GM21526 (cell line): ENCODE measurements around the gene TMA7B.
"Not testable (repeated sequence)": the region's sequence is repeated elsewhere in the genome, so short reads cannot be mapped to it uniquely, and the experiment has no call there.

Experiments used
- ATAC-seq: cut with Tn5 transposase; IDR thresholded peaks from one replicate; pipeline ENCODE4 v1.9.1; 2021; ENCODE audit warnings: moderate library complexity; ENCODE audit not compliant: unreplicated experiment, low FRiP score

The TMA7B gene

DNA sequence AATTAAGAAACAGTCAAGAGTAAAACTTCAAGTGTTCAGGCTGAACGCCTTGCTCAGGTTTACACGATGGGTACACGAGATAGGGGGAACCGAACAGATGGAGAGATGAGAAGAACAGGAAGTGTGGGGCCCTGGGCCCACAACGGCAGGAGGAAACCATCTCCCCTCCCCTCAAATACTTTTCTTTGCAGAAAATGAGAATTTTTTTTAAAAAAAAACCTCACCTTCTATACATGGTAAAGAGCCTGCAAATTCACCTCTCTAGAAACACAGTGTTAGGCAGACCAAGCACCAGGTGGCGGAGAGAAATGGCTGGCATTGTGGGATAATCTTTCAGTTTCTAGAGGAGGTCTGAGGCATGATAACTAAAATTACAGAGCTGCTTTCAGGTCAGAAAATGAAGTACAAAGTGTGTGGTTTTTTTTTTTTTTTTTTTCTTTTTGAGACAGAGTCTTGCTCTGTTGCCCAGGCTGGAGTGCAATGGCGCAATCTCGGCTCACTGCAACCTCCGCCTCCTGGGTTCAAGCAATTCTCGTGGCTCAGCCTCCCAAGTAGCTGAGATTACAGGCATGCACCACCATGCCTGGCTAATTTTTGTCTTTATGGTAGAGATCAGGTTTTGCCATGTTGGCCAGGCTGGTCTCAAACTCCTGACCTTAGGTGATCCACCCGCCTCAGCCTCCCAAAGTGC, 8.4 kb upstream of the TMA7B start:
- ATAC-seq: not testable (repeated sequence)

DNA sequence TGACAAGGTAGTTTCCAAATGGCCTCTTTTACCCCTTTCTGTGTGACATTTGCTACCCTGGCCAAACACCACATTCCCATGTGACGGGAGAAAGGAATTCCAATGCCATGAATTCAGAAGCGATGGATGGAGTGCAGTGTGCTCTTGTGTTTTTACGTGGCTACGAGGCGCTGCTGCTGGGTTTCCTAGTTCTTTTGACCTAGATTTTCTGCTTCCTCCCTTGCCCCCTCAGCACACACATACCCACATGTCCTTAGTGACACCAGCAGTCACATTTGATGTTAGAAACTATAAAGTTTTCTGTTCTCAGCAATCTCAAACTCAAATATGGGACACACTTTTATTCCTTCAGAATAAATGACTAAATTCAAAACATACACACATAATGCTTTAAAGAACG, 7.8 kb upstream of the TMA7B start:
- ATAC-seq: no peak

DNA sequence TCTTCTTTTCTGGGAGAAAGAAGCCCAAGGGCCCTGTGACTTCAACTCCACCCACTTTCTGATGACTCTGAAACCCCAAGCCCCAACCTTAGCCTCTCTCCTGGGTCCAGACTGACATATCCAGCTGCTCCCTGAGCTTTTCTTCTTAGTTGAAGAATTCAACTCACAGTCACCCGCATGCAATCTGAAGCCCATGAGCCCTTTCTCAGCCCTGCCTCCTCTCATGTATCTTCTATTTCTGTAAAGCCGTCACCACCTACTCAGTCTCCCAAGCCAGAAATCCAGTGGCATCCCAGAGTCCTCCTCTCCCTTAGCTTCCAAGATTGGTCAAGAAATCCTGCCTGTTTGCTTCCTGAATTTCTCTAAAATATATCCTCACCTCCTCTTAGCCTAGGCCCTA, 7.1 kb upstream of the TMA7B start:
- no peak for ATAC-seq

DNA sequence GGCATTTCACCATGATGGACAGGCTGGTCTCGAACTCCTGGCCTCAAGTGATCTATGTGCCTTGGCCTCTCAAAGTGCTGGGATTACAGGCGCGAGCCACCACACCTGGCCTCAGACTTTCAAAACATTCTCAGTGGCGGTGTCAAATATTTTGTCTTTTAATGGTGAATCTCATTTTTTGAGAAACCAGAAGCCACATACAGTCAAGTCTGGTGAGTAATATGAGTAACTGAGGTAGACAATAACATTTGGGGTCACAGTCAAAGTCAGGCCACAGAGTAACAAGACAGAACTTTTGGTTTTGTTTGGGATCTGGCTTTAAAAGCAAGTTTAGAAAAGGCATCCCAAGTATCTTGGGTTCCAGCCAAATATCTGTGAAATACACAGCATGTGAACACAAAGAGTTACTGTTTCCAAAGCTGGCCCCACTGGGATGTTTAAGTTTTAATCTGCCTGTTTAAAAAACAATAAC, 5.6 kb upstream of the TMA7B start:
- no peak for ATAC-seq

DNA sequence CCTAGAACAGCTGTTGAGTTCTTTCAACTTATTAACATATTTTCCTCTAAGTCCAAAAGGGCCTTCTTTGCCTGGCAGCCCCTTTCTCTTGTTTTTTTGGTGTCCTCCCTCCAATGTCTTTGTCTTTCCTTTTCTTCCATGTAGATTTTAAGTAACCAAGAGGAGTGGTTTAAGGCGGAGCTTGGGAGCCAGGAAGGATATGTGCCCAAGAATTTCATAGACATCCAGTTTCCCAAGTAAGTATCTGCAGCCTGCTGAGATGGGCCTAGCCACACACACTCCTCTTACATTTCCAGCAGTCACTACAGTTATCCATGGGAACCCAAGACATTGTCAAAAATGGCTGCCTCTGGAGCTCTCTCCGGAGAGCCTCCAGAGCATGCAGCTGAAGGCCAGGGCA, 4.5 kb upstream of the TMA7B start:
- ATAC-seq: no peak

DNA sequence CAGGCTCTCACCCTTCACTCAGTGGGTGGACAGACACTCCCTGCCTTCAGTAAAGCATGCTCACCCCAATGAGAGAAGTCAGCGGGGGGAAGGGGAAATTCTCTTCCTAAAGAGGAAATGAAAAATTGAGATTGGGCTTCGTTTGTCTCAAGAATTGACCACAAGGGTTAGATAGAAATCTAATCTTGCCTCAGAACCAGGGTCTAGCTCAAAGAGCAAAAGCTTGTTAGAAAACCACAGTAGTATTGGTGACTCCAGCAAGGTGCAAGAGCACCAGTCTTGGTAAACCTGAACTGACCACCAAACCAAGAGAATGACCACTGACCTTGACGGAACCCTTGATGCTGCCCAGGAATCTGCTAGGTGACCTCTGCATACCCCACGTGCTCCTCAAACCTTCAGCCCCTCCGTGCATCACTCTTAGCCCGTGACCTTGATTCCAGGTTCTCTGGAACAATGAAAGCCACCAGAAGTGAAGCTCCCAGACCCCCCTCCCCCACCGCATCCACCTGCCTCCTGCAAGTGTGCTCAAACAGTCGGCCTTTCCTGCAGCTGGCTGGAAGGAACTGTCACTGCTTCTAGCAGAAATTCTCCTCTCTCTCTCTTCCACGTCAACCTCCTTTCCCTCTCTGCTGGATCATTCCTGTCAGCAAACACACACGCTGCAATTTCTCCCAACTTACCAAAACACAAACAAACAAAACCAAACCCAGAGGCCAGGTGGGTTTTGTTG, 3.1 kb upstream of the TMA7B start:
- no peak for ATAC-seq

DNA sequence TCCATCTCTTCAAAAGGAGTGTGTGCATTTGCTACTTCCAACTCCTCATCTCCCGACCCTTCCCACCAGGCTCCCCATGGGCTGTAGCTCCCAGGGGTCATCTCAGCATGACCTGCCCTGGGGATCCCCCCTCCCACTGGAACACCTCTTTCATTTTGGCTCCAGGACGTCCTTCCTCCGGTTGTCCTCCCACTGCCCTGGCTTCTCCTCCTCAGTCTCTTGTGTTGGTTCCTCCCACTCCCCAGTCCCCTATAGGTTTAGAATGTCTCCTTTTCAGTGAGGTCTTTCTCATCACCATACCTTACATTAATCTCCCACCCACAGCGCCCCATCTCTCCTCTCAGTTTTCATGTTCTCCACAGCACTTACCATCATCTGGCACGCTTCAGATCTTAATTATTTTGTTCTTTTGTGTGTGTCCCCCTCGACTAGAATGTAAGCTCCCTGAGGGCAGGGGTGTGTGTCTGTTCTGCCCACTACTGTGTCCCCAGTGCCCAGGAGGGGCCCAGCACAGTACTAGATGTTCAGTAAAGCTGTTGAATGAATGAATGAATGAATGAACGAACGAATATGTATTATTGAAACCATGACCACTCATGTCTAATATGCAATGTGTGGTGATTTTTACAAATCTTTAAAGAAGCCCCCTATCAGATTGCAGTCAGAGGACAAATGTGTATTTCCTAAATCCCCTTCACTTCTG, 2.0 kb upstream of the TMA7B start:
- no peak for ATAC-seq

DNA sequence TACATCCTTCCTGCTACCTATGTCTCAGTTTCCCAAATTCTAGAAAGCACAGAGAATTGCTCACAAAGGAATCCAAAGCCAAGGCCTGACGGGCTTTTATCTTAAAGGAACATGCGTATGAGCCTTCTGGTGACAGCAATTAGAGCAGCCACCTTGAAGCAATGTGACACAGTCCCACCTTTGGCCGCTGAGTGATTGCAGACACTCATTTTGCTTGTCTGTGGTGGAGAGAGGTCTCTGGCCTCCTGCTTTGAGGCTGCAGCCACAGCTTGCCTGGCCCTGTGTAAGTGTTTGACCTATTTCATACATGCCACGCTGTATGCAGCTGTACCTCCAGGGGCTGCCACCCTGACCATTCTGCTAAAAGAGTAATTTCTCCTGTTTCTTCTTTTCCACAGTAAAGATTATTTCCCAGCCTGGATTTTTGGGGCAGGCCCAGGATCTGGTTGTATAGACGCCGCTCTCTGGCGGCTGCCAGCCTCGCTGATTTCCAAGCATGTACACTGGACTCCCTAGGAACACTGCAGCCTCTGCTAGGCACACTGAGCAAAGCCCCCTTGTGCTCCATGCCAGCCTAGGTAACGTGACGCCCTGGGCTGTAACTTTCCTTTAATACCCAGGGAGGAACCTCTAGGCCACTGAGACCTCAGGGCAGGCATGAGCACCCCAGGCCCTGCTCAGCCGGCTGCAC, 1.1 kb upstream of the TMA7B start:
- no peak for ATAC-seq

DNA sequence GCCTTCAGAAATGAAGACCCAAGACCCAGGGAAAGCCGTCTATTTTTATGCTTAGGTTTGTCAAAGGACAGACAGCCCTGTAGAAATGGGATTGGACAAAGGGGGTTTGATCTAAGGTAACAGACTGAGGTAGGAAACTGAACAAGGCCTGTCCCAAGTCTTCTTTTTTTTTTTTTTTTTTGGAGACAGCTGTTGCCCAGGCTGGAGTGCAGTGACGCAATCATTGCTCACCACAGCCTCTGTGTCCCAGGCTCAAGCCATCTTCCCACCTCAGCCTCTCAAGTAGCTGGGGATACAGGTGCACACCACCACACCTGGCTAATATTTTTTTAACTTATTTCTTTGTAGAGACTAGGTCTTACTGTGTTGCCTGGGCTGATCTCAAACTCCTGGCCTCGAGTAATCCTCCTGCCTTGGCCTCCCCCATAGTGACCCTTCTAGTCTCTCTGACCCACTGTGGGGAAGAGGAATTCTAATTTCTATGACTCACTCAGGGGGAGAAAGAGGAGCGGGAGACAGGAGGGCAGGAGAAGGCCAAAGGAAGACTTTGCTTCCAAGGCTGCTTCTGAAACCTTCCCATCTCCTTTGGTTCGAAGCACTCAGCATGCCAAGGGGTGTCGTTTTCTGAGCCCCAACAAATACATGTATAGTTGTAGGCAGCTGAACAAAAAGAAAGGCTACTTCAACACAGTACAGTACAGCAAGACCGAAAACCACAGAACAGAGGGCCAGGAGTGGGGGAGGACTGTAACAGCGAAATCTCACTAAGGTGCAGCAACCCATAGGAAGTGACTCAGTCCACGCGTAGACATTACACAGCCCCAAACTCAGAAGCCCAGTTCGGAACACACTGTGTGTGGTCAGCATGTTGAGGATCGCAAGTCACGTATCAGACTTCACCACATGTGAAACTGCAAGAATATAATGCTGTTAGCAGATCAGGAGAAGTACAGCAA, 872 bp downstream of the TMA7B start:
- ATAC-seq: no peak

DNA sequence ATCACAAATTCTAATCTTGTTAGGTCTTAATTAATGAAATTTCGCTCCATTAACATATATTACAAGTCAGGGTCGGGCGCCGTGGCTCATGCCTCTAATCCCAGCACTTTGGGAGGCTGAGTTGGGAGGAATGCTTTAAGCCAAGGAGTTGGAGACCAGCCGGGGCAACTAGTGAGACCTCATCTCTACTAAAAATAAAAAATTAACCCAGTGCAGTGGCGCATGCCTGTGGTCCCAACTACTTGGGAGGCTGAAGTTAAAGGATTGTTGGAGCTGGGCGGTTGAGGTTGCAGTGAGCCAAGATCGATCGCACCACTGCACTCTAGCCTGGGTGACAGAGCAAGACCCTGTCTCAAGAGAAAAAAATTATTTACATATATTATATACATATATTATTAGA, 1.9 kb downstream of the TMA7B start:
- no peak for ATAC-seq

DNA sequence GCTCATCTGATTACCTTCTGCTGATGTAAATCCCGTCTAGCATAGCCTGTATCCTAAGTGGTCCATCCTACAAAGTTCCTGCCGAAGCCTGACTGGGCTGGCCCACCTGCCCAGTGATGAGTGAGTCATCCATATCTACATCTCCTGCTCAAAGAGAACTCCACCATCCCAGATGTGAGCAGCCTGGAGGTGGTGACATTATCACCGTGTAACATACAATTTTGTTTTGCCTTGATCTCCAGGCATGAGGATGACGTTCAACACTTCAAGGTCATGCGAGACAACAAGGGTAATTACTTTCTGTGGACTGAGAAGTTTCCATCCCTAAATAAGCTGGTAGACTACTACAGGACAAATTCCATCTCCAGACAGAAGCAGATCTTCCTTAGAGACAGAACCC, 5.6 kb downstream of the TMA7B start:
- ATAC-seq: no peak

DNA sequence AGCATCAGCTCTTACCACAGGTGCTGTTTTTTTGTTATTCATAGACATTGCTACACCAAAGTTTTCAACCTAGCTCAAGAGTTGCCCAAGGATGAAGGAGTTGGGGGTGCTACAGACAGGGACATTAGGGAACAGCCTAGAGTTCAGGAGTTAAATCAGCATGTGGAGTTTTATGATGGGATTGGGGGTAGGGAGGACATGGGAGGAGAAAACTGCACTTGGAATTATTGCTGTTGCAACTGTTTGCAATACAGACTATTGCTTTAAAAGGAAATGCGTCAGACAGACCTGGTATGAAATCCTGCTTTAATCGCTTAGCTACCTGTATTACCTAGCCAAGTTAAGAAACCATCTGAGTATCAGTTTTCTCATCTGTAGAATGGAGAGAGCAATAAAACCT, 6.3 kb downstream of the TMA7B start:
- ATAC-seq: no peak

DNA sequence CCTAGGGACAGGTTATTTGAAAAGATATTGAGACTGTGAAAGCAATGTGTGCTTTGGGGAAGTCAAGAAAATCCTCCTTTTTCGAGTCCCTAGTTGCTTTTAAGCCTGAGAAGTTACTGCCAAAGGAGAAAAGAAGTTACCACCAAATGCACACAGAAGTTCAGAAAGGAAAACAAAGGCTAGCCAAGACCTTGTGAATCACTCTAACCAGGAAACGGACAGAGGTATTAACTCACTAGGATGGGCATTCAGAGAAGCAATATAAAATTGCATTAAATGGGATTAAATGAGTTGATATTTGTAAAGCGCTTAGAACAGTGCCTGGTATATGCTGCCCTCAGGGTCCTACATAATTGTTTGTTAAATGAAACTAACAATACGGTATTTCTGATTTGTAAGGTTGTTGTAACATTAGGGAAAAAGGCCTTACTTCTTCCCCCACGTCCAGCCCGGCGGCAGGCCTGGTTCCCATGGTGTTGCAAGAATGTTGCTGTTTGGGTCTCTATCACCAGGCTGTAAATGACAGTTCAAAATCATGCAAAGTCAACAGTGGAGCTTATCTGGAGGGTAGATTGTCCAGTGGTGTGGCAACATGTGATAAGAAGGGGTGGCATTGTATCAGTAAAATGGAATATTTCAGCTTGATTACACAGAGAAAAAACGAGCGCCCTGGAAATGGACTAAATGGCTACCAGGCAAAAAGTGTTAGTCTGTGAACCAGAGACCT, 7.1 kb downstream of the TMA7B start:
- no peak for ATAC-seq

DNA sequence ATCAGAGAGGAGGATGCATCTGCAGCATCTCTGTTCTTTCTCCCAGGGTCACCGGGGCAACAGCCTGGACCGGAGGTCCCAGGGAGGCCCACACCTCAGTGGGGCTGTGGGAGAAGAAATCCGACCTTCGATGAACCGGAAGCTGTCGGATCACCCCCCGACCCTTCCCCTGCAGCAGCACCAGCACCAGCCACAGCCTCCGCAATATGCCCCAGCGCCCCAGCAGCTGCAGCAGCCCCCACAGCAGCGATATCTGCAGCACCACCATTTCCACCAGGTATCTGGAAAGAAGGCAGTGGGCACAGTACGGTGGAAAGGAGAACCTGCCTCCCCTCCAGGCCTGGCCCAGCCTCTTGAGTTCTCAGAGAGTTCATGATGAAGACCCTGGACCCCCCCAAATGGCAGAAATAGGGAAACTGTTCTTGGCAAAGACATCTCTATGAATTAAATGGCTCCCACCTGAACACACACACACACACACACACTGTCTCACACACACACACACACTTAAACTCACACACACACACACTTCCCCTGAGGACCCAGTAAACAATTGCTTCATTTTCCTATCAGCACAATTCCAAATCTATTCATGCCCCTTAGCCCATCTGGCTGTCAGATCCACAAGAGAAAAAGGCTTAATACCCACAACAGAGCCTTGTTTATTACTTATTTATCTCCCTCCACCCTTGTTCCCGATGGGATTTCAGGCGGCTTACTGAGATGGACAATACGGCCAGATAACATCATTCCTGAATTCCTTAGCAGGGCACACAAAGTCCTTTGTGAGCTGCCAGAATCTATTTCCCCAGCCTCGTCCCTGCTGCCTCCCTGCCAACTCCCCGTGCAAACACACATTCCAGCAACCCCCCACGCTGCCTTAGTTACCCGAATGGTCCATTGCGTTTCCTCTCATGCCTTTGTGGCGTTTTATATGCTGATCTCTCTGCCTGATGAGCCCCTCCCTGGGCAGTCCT, 8.1 kb downstream of the TMA7B start:
- ATAC-seq: no peak

DNA sequence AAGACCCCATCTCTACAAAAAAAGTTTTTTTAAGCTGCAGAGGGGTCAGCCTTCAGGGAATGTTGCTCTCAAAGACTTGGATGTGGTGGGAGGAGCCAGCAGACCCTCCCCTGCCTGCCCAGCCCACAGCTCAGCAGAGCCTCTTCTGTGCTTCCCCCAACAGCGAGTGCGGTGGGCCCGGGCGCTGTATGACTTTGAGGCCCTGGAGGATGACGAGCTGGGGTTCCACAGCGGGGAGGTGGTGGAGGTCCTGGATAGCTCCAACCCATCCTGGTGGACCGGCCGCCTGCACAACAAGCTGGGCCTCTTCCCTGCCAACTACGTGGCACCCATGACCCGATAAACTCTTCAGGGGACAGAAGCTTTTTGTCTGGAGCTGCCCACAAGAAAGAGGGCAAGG, 10.5 kb downstream of the TMA7B start:
- no peak for ATAC-seq

DNA sequence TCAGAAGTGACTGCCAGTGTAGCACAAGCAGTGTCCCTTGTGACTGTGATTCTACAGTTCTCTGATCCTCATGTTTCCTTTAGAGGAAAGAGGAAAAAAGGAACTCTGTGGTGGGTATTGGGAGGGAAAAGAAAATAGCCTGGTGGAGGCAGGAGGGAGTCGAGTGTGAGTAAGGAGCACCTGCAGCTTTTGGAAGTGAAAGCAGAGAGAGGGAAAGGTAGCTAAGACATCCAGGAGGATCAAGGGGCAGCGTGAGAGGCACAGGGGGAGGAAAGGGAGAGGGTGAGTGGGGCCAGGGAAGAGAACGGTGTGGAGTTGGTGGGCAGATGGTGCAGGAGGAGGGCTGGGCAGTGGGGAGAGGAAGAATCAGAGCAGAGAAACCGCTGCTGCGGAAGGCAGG, 12.4 kb downstream of the TMA7B start:
- no peak for ATAC-seq

DNA sequence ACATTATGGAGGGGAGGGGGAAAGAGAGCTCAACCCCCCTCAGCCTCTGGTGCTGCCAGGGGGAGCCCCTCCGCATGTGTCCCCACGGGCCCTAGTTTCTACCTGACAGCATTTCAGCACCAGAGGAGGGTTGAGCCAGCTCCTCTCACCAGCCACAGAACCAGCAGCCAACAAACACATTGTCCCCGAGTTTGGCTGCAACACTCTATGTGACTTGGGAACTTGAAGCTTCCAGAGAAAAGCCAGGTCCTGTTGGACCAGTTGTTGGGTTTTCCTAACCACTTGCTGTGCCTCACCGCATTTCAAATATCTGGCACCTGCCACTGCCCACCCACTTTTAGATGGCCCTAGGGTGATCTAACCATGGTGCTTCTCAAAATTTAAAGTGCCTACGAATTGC, 13.5 kb downstream of the TMA7B start:
- no peak for ATAC-seq

DNA sequence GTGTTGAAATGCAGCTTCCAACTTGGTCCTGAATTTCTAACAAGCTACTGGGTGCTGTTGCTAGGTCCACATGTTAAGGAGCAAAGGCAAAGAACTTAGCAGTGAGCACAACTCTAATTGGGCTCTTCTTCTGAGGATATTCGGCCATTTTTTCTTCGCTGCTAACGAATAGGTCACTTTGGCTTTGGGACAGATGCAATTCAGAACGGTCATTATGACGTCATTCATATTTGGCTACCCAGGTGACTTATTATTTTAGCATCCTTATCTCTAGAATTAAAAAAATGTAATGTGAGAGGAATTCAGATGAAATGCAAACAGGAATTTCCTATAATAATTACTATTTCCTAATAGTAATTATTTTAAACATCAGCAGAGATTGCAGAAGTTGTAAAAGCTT, 13.9 kb downstream of the TMA7B start:
- no peak for ATAC-seq
